Keratinocyte (primary cell): ENCODE data around the gene OSTF1.

ENCODE experiments used
- EZH2 ChIP-seq: IDR thresholded peaks from one replicate; pipeline ENCODE4 v1.6.1; 2012; ENCODE audit warnings: inconsistent platforms, mild to moderate bottlenecking, low read length, moderate library complexity
- TF ChIP-seq, protein P1 (sequence below), 3 experiments: IDR thresholded peaks in 1 of 3; conservative IDR thresholded peaks in 1 of 3; optimal IDR thresholded peaks in 1 of 3; 2 replicates in 2 of 3; 3 replicates in 1 of 3; pipeline versions ENCODE3 to v1.5.1; 2011; ENCODE audit warnings: low read length in 3 of 3, mild to moderate bottlenecking in 3 of 3, moderate library complexity in 2 of 3, control low read depth in 1 of 3, inconsistent platforms in 1 of 3; ENCODE audit not compliant: insufficient read depth in 2 of 3; ENCODE audit errors: extremely low read depth in 1 of 3

DNA sequence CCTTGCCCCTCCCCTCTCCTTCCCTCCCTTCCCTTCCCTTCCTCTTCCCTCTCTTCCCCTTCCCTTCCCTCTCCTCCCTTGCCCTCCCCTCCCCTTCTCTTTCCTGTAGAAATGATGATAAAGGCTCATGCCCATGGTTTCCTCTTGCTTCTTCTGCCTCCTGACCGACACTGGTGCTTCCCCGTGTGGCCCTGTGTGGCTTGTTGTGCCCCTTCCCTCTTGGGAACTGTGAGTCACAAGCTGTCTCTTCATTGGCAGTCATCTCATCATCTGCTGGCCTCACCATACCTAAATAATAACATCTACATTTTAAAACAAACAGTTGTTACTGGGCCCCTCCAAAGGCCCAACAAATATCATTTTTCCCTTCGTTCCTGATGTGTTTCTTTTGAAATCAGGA lies 48.5 kb upstream of the OSTF1 start:
- TF ChIP-seq, protein P1, sequence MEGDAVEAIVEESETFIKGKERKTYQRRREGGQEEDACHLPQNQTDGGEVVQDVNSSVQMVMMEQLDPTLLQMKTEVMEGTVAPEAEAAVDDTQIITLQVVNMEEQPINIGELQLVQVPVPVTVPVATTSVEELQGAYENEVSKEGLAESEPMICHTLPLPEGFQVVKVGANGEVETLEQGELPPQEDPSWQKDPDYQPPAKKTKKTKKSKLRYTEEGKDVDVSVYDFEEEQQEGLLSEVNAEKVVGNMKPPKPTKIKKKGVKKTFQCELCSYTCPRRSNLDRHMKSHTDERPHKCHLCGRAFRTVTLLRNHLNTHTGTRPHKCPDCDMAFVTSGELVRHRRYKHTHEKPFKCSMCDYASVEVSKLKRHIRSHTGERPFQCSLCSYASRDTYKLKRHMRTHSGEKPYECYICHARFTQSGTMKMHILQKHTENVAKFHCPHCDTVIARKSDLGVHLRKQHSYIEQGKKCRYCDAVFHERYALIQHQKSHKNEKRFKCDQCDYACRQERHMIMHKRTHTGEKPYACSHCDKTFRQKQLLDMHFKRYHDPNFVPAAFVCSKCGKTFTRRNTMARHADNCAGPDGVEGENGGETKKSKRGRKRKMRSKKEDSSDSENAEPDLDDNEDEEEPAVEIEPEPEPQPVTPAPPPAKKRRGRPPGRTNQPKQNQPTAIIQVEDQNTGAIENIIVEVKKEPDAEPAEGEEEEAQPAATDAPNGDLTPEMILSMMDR (optimal IDR thresholded peaks at IDR 0.05 in 1 of 3, IDR thresholded peaks at IDR 0.05 in 1 of 3, conservative IDR thresholded peaks at IDR 0.05 in 1 of 3; ENCODE audit: extremely low read depth in 1 of 3, insufficient read depth in 2 of 3, low read length in 3 of 3) = no peak
- no peak for TF ChIP-seq EZH2
